Mesenteric fat pad (tissue), 1 donor: ENCODE measurements around the gene EMILIN2. TPM values are rescaled to one million over a fixed set of nuclear protein-coding genes. Genes with fewer than 3 reads are reported as not detected.

Experiments used
- DNase-seq: peaks from one replicate; pipeline ENCODE4 v3.0.0-alpha.2; 2020; ENCODE audit warnings: low spot score
- total RNA-seq: library from RNA; stranded (reverse); fragmentation: NEBNext Ultra II Directional; extraction: Animal tissue kit (Norgen Biotek cat#: 25700); gene quantifications from one replicate; pipeline ENCODE4 v1.2.1, GENCODE V29; 2021
- donor health status: DM: yes; HTN: yes; CAD: no.

EMILIN2 gene
- total RNA-seq, 1 donor from 2014 or later, result 37.2 TPM

GRCh38 chr18:2948038-2948437 lies 101.2 kb downstream of the EMILIN2 start:
- no peak for DNase-seq

GRCh38 chr18:2952605-2953004 lies 105.8 kb downstream of the EMILIN2 start:
- no peak for DNase-seq

- no peak for DNase-seq
These were observed 107.3 kb downstream of the EMILIN2 start for GRCh38 chr18:2953935-2954653.

- DNase-seq, result no peak
These were observed 108.3 kb downstream of the EMILIN2 start for GRCh38 chr18:2954869-2955645.

GRCh38 chr18:2956056-2956455 lies 109.2 kb downstream of the EMILIN2 start:
- no peak for DNase-seq

GRCh38 chr18:2958819-2959298 lies 112.1 kb downstream of the EMILIN2 start:
- DNase-seq, result no peak

GRCh38 chr18:2959341-2959740 lies 112.5 kb downstream of the EMILIN2 start:
- DNase-seq, result no peak

- DNase-seq, result no peak
These were observed 114.3 kb downstream of the EMILIN2 start for GRCh38 chr18:2960983-2961696.

- no peak for DNase-seq
These were observed 115.0 kb downstream of the EMILIN2 start for GRCh38 chr18:2961821-2962220.

GRCh38 chr18:2963048-2963447 lies 116.2 kb downstream of the EMILIN2 start:
- DNase-seq, result no peak

- no peak for DNase-seq
These were observed 117.7 kb downstream of the EMILIN2 start for GRCh38 chr18:2964361-2965010.

Other genes with a start within 250 kb of the EMILIN2 start
- 52.3 TPM for gene SMCHD1, start 191.3 kb upstream of the EMILIN2 start, total RNA-seq
- gene LPIN2, start 166.1 kb downstream of the EMILIN2 start, total RNA-seq, result 29.0 TPM